GM19452 (cell line): Measurements from ENCODE around the gene MMP24OS.

Experiments used
- ATAC-seq: cut with Tn5 transposase; IDR thresholded peaks from one replicate; pipeline ENCODE4 v1.9.1; 2021; ENCODE audit not compliant: unreplicated experiment

The MMP24OS gene

GRCh38 chr20:35306931-35307517 is 29.1 kb upstream of the MMP24OS start:
- no peak for ATAC-seq

GRCh38 chr20:35305682-35306556 is 28.0 kb upstream of the MMP24OS start:
- no peak for ATAC-seq

GRCh38 chr20:35304956-35305355 is 27.0 kb upstream of the MMP24OS start:
- no peak for ATAC-seq

- peak; percentile 60 for ATAC-seq
Observed at GRCh38 chr20:35303735-35304491, 26.0 kb upstream of the MMP24OS start.

- ATAC-seq, result no peak
Observed at GRCh38 chr20:35303382-35303734, 25.4 kb upstream of the MMP24OS start.

- ATAC-seq, result no peak
Observed at GRCh38 chr20:35302421-35303335, 24.8 kb upstream of the MMP24OS start.

GRCh38 chr20:35301426-35301825 is 23.5 kb upstream of the MMP24OS start:
- no peak for ATAC-seq

GRCh38 chr20:35300469-35301262 is 22.7 kb upstream of the MMP24OS start:
- ATAC-seq, result no peak

- no peak for ATAC-seq
Observed at GRCh38 chr20:35299780-35300179, 21.9 kb upstream of the MMP24OS start.

GRCh38 chr20:35298264-35298663 is 20.3 kb upstream of the MMP24OS start:
- no peak for ATAC-seq

GRCh38 chr20:35297740-35298139 is 19.8 kb upstream of the MMP24OS start:
- ATAC-seq, result no peak

- ATAC-seq, result no peak
Observed at GRCh38 chr20:35297155-35297554, 19.2 kb upstream of the MMP24OS start.

GRCh38 chr20:35296101-35296554 is 18.2 kb upstream of the MMP24OS start:
- no peak for ATAC-seq

- ATAC-seq, result no peak
Observed at GRCh38 chr20:35295674-35296073, 17.8 kb upstream of the MMP24OS start.

GRCh38 chr20:35295058-35295457 is 17.1 kb upstream of the MMP24OS start:
- no peak for ATAC-seq

- ATAC-seq, result no peak
Observed at GRCh38 chr20:35294293-35294685, 16.4 kb upstream of the MMP24OS start.

GRCh38 chr20:35293303-35294292 is 15.7 kb upstream of the MMP24OS start:
- ATAC-seq, result no peak

GRCh38 chr20:35292504-35293285 is 14.8 kb upstream of the MMP24OS start:
- ATAC-seq, result no peak
